IMR-90 (cell line): ENCODE results near the gene PTCD2. TPM values are rescaled to one million over a fixed set of nuclear protein-coding genes. Genes with fewer than 3 reads are reported as not detected.

Experiments
- ATAC-seq: fragments of 200-7000 bp; cut with Tn5 transposase; 2 replicates; pipeline ENCODE4 v1.9.1; 2020; ENCODE audit warnings: low read depth, mild to moderate bottlenecking, moderate library complexity
- BruUV-seq: library from RNA; stranded (reverse); fragments of 400-500 nt; replicated peaks from 2 replicates; lab custom pipeline; 2021; lab: Mats Ljungman, UMichigan
- CTCF ChIA-PET: fragments of 300-600 bp; formaldehyde crosslinking; extraction: SDS; loops from one replicate; lab custom pipeline; 2021; ENCODE audit warnings: antibody characterized with exemption; lab: Yijun Ruan, JAX
- POLR2A ChIA-PET: fragments of 300-600 bp; sonication (Branson Sonifier 250); formaldehyde crosslinking; loops from one replicate; lab custom pipeline; 2022; ENCODE audit warnings: antibody characterized with exemption; ENCODE audit not compliant: unreplicated experiment; lab: Charles Lee
- DNase-seq: peaks from one replicate; pipeline ENCODE4 v3.0.0; 2013
- H2AFZ ChIP-seq: replicated peaks from 2 replicates; pipeline ENCODE3; 2013; ENCODE audit warnings: low read length, mild to moderate bottlenecking; ENCODE audit not compliant: poor library complexity
- H2AK5ac ChIP-seq: 2 replicates; pipeline ENCODE4 v1.6.1; 2013; ENCODE audit warnings: low read depth, low read length, inconsistent platforms
- H2AK9ac ChIP-seq: replicated peaks from 2 replicates; pipeline ENCODE3; 2013; ENCODE audit warnings: mild to moderate bottlenecking, low read depth, low read length, moderate library complexity; ENCODE audit not compliant: poor library complexity
- H2BK120ac ChIP-seq: 2 replicates; pipeline ENCODE4 v1.6.1; 2013; ENCODE audit warnings: low read depth, low read length, inconsistent platforms
- H2BK15ac ChIP-seq: 3 replicates; pipeline ENCODE4 v1.6.1; 2013; ENCODE audit warnings: low read depth, low read length, inconsistent platforms
- H2BK20ac ChIP-seq: 2 replicates; pipeline ENCODE4 v1.6.1; 2013; ENCODE audit warnings: low read depth, mild to moderate bottlenecking, inconsistent platforms, low read length, moderate library complexity
- H2BK5ac ChIP-seq: 2 replicates; pipeline ENCODE4 v1.6.1; 2013; ENCODE audit warnings: mild to moderate bottlenecking, low read depth, low read length, inconsistent platforms; ENCODE audit not compliant: poor library complexity, severe bottlenecking
- H3K14ac ChIP-seq: replicated peaks from 2 replicates; pipeline ENCODE4 v1.6.1; 2013; ENCODE audit warnings: low read depth, low read length, inconsistent platforms
- H3K18ac ChIP-seq: 2 replicates; pipeline ENCODE4 v1.6.1; 2013; ENCODE audit warnings: low read depth, low read length, control low read depth
- H3K23ac ChIP-seq: 2 replicates; pipeline ENCODE4 v1.6.1; 2013; ENCODE audit warnings: low read depth, low read length, inconsistent platforms
- H3K27ac ChIP-seq: 2 replicates; pipeline ENCODE4 v1.5.1; 2013; ENCODE audit warnings: mild to moderate bottlenecking, control low read depth, low read length; ENCODE audit not compliant: insufficient read depth
- H3K27me3 ChIP-seq: 2 replicates; pipeline ENCODE4 v1.6.1; 2013; ENCODE audit warnings: low read length; ENCODE audit not compliant: control insufficient read depth, insufficient read depth
- H3K36me3 ChIP-seq: 2 replicates; pipeline ENCODE4 v1.6.1; 2013; ENCODE audit warnings: low read length, mixed read lengths; ENCODE audit not compliant: control insufficient read depth, insufficient read depth
- H3K4ac ChIP-seq: 2 replicates; pipeline ENCODE4 v1.6.1; 2013; ENCODE audit warnings: low read depth, low read length, inconsistent platforms
- H3K4me1 ChIP-seq: 2 replicates; pipeline ENCODE4 v1.6.1; 2013; ENCODE audit warnings: low read length, mixed read lengths; ENCODE audit not compliant: control insufficient read depth, insufficient read depth
- H3K4me2 ChIP-seq: 2 replicates; pipeline ENCODE4 v1.6.1; 2013; ENCODE audit warnings: low read depth, mild to moderate bottlenecking, control low read depth, low read length, moderate library complexity
- H3K4me3 ChIP-seq: 2 replicates; pipeline ENCODE4 v1.5.1; 2013; ENCODE audit warnings: low read depth, mild to moderate bottlenecking, control low read depth, low read length, moderate library complexity; ENCODE audit not compliant: insufficient read depth
- H3K56ac ChIP-seq: 2 replicates; pipeline ENCODE4 v1.6.1; 2013; ENCODE audit warnings: low read length, inconsistent platforms; ENCODE audit not compliant: insufficient read depth; ENCODE audit errors: extremely low read depth
- H3K79me1 ChIP-seq, 2 experiments: 2 replicates each; pipeline ENCODE4 v1.6.1; 2013; ENCODE audit warnings: low read length in 2 of 2, inconsistent platforms in 1 of 2, low read depth in 1 of 2
- H3K9ac ChIP-seq: 2 replicates; pipeline ENCODE4 v1.6.1; 2013; ENCODE audit warnings: low read depth, low read length, control low read depth
- H3K9me1 ChIP-seq: 2 replicates; pipeline ENCODE4 v1.6.1; 2013; ENCODE audit warnings: low read length, inconsistent platforms; ENCODE audit not compliant: insufficient read depth
- H3K9me3 ChIP-seq: 2 replicates; pipeline ENCODE4 v1.6.1; 2013; ENCODE audit warnings: low read length; ENCODE audit not compliant: control insufficient read depth, insufficient read depth
- H4K20me1 ChIP-seq: 2 replicates; pipeline ENCODE4 v1.6.1; 2013; ENCODE audit warnings: low read length, inconsistent platforms; ENCODE audit not compliant: insufficient read depth
- H4K5ac ChIP-seq: 2 replicates; pipeline ENCODE4 v1.6.1; 2013; ENCODE audit warnings: mild to moderate bottlenecking, low read depth, low read length, control low read depth
- H4K8ac ChIP-seq, 2 experiments: 2 replicates each; pipeline ENCODE4 v1.6.1; 2013; ENCODE audit warnings: low read depth in 2 of 2, low read length in 2 of 2, control low read depth in 1 of 2, inconsistent platforms in 1 of 2
- H4K91ac ChIP-seq: 2 replicates; pipeline ENCODE4 v1.6.1; 2013; ENCODE audit warnings: low read depth, low read length, inconsistent platforms; ENCODE audit not compliant: insufficient read depth
- BHLHE40 ChIP-seq: fragments of 150-350 bp; IDR thresholded peaks from 2 replicates; pipeline ENCODE4 v1.6.1; 2016; ENCODE audit warnings: mild to moderate bottlenecking, low read depth, low read length
- CEBPB ChIP-seq: IDR thresholded peaks from 2 replicates; pipeline ENCODE4 v1.6.1; 2012; ENCODE audit warnings: low read depth, low read length, improper control_type of control experiment
- CHD1 ChIP-seq: IDR thresholded peaks from 2 replicates; pipeline ENCODE4 v1.6.1; 2012; ENCODE audit warnings: low read depth, low read length, improper control_type of control experiment
- CTCF ChIP-seq: conservative IDR thresholded peaks from 2 replicates; pipeline ENCODE4 v1.5.1; 2012; ENCODE audit warnings: mild to moderate bottlenecking, low read depth, low read length, improper control_type of control experiment
- ELK1 ChIP-seq: fragments of 150-350 bp; IDR thresholded peaks from 2 replicates; pipeline ENCODE4 v1.6.1; 2016; ENCODE audit warnings: low read depth, mild to moderate bottlenecking, low read length, moderate library complexity, borderline replicate concordance
- FOS ChIP-seq: fragments of 150-350 bp; IDR thresholded peaks from 2 replicates; pipeline ENCODE4 v1.6.1; 2016; ENCODE audit warnings: low read depth, low read length
- MAFK ChIP-seq: IDR thresholded peaks from 2 replicates; pipeline ENCODE4 v1.6.1; 2012; ENCODE audit warnings: low read depth, low read length, improper control_type of control experiment
- MAZ ChIP-seq: IDR thresholded peaks from 2 replicates; pipeline ENCODE4 v1.6.1; 2012; ENCODE audit warnings: low read depth, mild to moderate bottlenecking, low read length, improper control_type of control experiment, moderate library complexity, borderline replicate concordance
- MXI1 ChIP-seq: IDR thresholded peaks from 2 replicates; pipeline ENCODE4 v1.6.1; 2012; ENCODE audit warnings: low read depth, mild to moderate bottlenecking, low read length, moderate library complexity, borderline replicate concordance
- NFE2L2 ChIP-seq: fragments of 150-350 bp; IDR thresholded peaks from 2 replicates; pipeline ENCODE4 v1.6.1; 2016; ENCODE audit warnings: low read depth, mild to moderate bottlenecking, low read length
- POLR2A ChIP-seq: IDR thresholded peaks from 2 replicates; pipeline ENCODE4 v1.6.1; 2012; ENCODE audit warnings: mild to moderate bottlenecking, low read depth, low read length
- RAD21 ChIP-seq: IDR thresholded peaks from 2 replicates; pipeline ENCODE4 v1.6.1; 2012; ENCODE audit warnings: low read length, improper control_type of control experiment
- RCOR1 ChIP-seq: IDR thresholded peaks from 2 replicates; pipeline ENCODE4 v1.6.1; 2012; ENCODE audit warnings: mild to moderate bottlenecking, low read length, improper control_type of control experiment; ENCODE audit not compliant: insufficient replicate concordance
- RFX5 ChIP-seq: IDR thresholded peaks from 2 replicates; pipeline ENCODE4 v1.8.0; 2012; ENCODE audit warnings: low read depth, mild to moderate bottlenecking, low read length, moderate library complexity
- SMC3 ChIP-seq: fragments of 150-350 bp; IDR thresholded peaks from 2 replicates; pipeline ENCODE4 v1.6.1; 2016; ENCODE audit warnings: low read depth, mild to moderate bottlenecking, antibody characterized with exemption, low read length, moderate library complexity
- WGBS, 2 experiments: methylation state at CpG; one replicate each; pipeline versions ENCODE4 v1.1.5 to v1.1.7; 2013; ENCODE audit warnings: missing lambda C conversion rate in 2 of 2; ENCODE audit not compliant: insufficient read length in 1 of 2; ENCODE audit errors: extremely low coverage in 2 of 2; 5-methylcytosine and 5-hydroxymethylcytosine counted together
- dilution Hi-C: fragments of 300-500 bp; cut with HindIII; formaldehyde crosslinking; loops from one replicate; pipeline ENCODE4 v1.14.3; 2018; ENCODE audit warnings: low sequenced_read_pairs; ENCODE audit not compliant: unreplicated experiment
- in situ Hi-C: fragments of 300-500 bp; cut with MboI; formaldehyde crosslinking; loops from 3 replicates; pipeline ENCODE4 v1.14.3; 2019; ENCODE audit warnings: low sequenced_read_pairs, inconsistent platforms, mixed read lengths
- intact Hi-C: fragments of 100-400 bp; cut with micrococcal nuclease; formaldehyde crosslinking; loops from 2 replicates; pipeline ENCODE4 v1.10.0; 2022
- polyA plus RNA-seq, 3 experiments: library from polyadenylated mRNA; depleted of rRNA; stranded (reverse); fragments of >200 nt; gene quantifications; 2 replicates each; pipeline ENCODE4 v1.2.3, GENCODE V29; 2012; ENCODE audit warnings: low replicate concordance in 1 of 3
- total RNA-seq: library from RNA; depleted of rRNA; stranded (reverse); fragments of >200 nt; gene quantifications from 2 replicates; pipeline ENCODE4 v1.2.3, GENCODE V29; 2012
- TF ChIP-seq, protein P1 (sequence below): fragments of 150-350 bp; IDR thresholded peaks from 2 replicates; pipeline ENCODE4 v1.6.1; 2017; ENCODE audit warnings: mild to moderate bottlenecking, antibody characterized with exemption, low read length, low read depth

Gene PTCD2
- total and polyA plus RNA-seq, 2 of the 4 experiments (the other 2 are of a cell fraction) = 6.5 to 9.9 TPM

GRCh38 chr5:72372331-72372730 is 52.2 kb downstream of the PTCD2 start:
- dilution Hi-C loops = no loop called here
- BruUV-seq = no TSS peak
- Histone ChIP-seq H2BK5ac (no peak overlapping the region), H2BK20ac (no peak overlapping the region), H3K56ac (no peak overlapping the region), H3K14ac (no peak overlapping the region), H2BK120ac (no peak overlapping the region), H4K91ac (no peak overlapping the region), H2BK15ac (no peak overlapping the region), H4K8ac (no peak overlapping the region), H3K4me1 (peaks cover 7% of the 10 kb centered on the region; the same call in 1 of the 2 replicates), H3K9me1 (no peaks in the 10 kb centered on the region), H2AFZ (no peak overlapping the region), H3K4ac (no peak overlapping the region), H3K79me1 (no peaks in the 10 kb centered on the region), H3K27ac (no peak overlapping the region), H3K4me2 (no peak overlapping the region), H3K23ac (no peak overlapping the region), H4K20me1 (no peaks in the 10 kb centered on the region), H2AK5ac (no peak overlapping the region), H3K4me3 (no peak overlapping the region), H3K9ac (no peak overlapping the region), H3K27me3 (no peaks in the 10 kb centered on the region), H3K9me3 (no peaks in the 10 kb centered on the region), H2AK9ac (no peak overlapping the region), H4K5ac (no peak overlapping the region), H3K18ac (no peak overlapping the region), H3K36me3 (no peaks in the 10 kb centered on the region)
- no CpG with 5 or more reads among the region's 1 CpG for WGBS, 2 experiments
- in situ Hi-C loops = loop anchor here (25.0 kb wide), 1 partner anchor 140 kb away; the partner anchor contains the start of gene ZNF366
- ATAC-seq (no peak), DNase-seq (no peak)
- ChIA-PET CTCF (no interaction called here), POLR2A (no interaction called here)
- TF ChIP-seq MXI1 (no peak), RFX5 (no peak), RAD21 (no peak), BHLHE40 (no peak), CHD1 (no peak), CEBPB (no peak), CTCF (no peak), NFE2L2 (no peak), POLR2A (no peak), RCOR1 (no peak), MAFK (no peak), SMC3 (no peak), FOS (no peak), ELK1 (no peak), MAZ (no peak)
- TF ChIP-seq, protein P1, sequence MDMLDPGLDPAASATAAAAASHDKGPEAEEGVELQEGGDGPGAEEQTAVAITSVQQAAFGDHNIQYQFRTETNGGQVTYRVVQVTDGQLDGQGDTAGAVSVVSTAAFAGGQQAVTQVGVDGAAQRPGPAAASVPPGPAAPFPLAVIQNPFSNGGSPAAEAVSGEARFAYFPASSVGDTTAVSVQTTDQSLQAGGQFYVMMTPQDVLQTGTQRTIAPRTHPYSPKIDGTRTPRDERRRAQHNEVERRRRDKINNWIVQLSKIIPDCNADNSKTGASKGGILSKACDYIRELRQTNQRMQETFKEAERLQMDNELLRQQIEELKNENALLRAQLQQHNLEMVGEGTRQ = no peak
- intact Hi-C loops = no loop called here
